CD14-positive monocyte (primary cell): ENCODE results near the gene AGBL1. TPM values are rescaled to one million over a fixed set of nuclear protein-coding genes. Genes with fewer than 3 reads are reported as not detected.

ENCODE experiments used
- DNase-seq, 3 donors: peaks; one replicate each; pipeline ENCODE4 v3.0.0-alpha.2; 2011 to 2022
- H2AFZ ChIP-seq: 2 replicates; pipeline ENCODE4 v1.6.0; 2012; ENCODE audit warnings: mild to moderate bottlenecking, low read depth, low read length, inconsistent platforms; ENCODE audit not compliant: insufficient read depth, poor library complexity, severe bottlenecking
- H3K27ac ChIP-seq, 2 donors: 1 replicate in 1 of 2; 2 replicates in 1 of 2; pipeline ENCODE4 v1.5.1; 2012 to 2013; ENCODE audit warnings: low read length in 2 of 2, control low read depth in 1 of 2, inconsistent platforms in 1 of 2, low read depth in 1 of 2, mild to moderate bottlenecking in 1 of 2
- H3K27me3 ChIP-seq, 2 donors: one replicate each; pipeline versions ENCODE4 v1.6.0 to v1.6.1; 2011 to 2013; ENCODE audit warnings: low read length in 2 of 2; ENCODE audit not compliant: control insufficient read depth in 2 of 2, insufficient read depth in 2 of 2
- H3K36me3 ChIP-seq, 2 donors: replicated peaks in 1 of 2; 1 replicate in 1 of 2; 2 replicates in 1 of 2; pipeline versions ENCODE4 v1.5.1 to v1.6.1; 2012 to 2013; ENCODE audit warnings: low read length in 2 of 2, control low read depth in 1 of 2, inconsistent platforms in 1 of 2, mild to moderate bottlenecking in 1 of 2; ENCODE audit not compliant: insufficient read depth in 2 of 2, control insufficient read depth in 1 of 2
- H3K4me1 ChIP-seq, 2 donors: 1 replicate in 1 of 2; 2 replicates in 1 of 2; pipeline versions ENCODE4 v1.5.1 to v1.6.1; 2012 to 2013; ENCODE audit warnings: low read length in 2 of 2, control low read depth in 1 of 2, inconsistent platforms in 1 of 2, mild to moderate bottlenecking in 1 of 2, moderate library complexity in 1 of 2; ENCODE audit not compliant: insufficient read depth in 2 of 2, control insufficient read depth in 1 of 2
- H3K4me2 ChIP-seq: replicated peaks from 2 replicates; pipeline ENCODE3; 2012; ENCODE audit warnings: low read length, moderate library complexity, mild to moderate bottlenecking; ENCODE audit not compliant: poor library complexity, severe bottlenecking; ENCODE audit errors: extremely low read depth
- H3K4me3 ChIP-seq, 3 experiments: fragments of 200-600 bp in 1 of 3; sonication (generic) in 1 of 3; replicated peaks in 1 of 3; 1 replicate in 2 of 3; 2 replicates in 1 of 3; pipeline ENCODE4 v1.5.1; 2011 to 2013; ENCODE audit warnings: low read length in 3 of 3, mild to moderate bottlenecking in 3 of 3, control low read depth in 2 of 3, low read depth in 2 of 3, inconsistent platforms in 1 of 3, moderate library complexity in 1 of 3
- H3K79me2 ChIP-seq: 2 replicates; pipeline ENCODE4 v1.6.0; 2012; ENCODE audit warnings: mild to moderate bottlenecking, control low read depth, inconsistent platforms, low read length, moderate library complexity; ENCODE audit not compliant: insufficient read depth
- H3K9ac ChIP-seq: 2 replicates; pipeline ENCODE4 v1.6.0; 2017; ENCODE audit warnings: low read length, mild to moderate bottlenecking; ENCODE audit not compliant: insufficient read depth, poor library complexity, severe bottlenecking
- H3K9me3 ChIP-seq, 2 donors: replicated peaks in 1 of 2; 1 replicate in 1 of 2; 2 replicates in 1 of 2; pipeline versions ENCODE4 v1.5.1 to v1.6.1; 2012 to 2013; ENCODE audit warnings: low read length in 2 of 2, control low read depth in 1 of 2; ENCODE audit not compliant: control insufficient read depth in 1 of 2, insufficient read depth in 1 of 2
- H4K20me1 ChIP-seq: 2 replicates; pipeline ENCODE4 v1.6.0; 2012; ENCODE audit warnings: mild to moderate bottlenecking, low read length, control low read depth, moderate library complexity; ENCODE audit not compliant: insufficient read depth
- H3K27ac Mint-ChIP-seq, 7 donors: one replicate each; pipeline ENCODE4 v1.8.0; 2020; ENCODE audit warnings: mild to moderate bottlenecking in 7 of 7, mixed read lengths in 7 of 7, moderate library complexity in 6 of 7, inconsistent platforms in 2 of 7
- H3K27me3 Mint-ChIP-seq, 3 donors: one replicate each; pipeline ENCODE4 v1.8.0; 2021 to 2022; ENCODE audit warnings: low read depth in 3 of 3, mild to moderate bottlenecking in 3 of 3, mixed read lengths in 3 of 3, moderate library complexity in 3 of 3, inconsistent platforms in 1 of 3
- H3K36me3 Mint-ChIP-seq, 2 donors: one replicate each; pipeline ENCODE4 v1.8.0; 2020; ENCODE audit warnings: mixed read lengths in 2 of 2, inconsistent platforms in 1 of 2, mild to moderate bottlenecking in 1 of 2
- H3K4me1 Mint-ChIP-seq: one replicate; pipeline ENCODE4 v1.8.0; 2020; ENCODE audit warnings: mild to moderate bottlenecking, mixed read lengths
- H3K4me3 Mint-ChIP-seq, 2 donors: one replicate each; pipeline ENCODE4 v1.8.0; 2020; ENCODE audit warnings: mild to moderate bottlenecking in 2 of 2, mixed read lengths in 2 of 2, moderate library complexity in 1 of 2
- H3K9me3 Mint-ChIP-seq, 7 donors: one replicate each; pipeline ENCODE4 v1.8.0; 2020 to 2022; ENCODE audit warnings: mixed read lengths in 7 of 7, mild to moderate bottlenecking in 6 of 7, moderate library complexity in 6 of 7, inconsistent platforms in 2 of 7
- WGBS: methylation state at CpG from one replicate; pipeline ENCODE4 v1.1.5; 2013; ENCODE audit warnings: missing lambda C conversion rate; ENCODE audit not compliant: insufficient coverage; 5-methylcytosine and 5-hydroxymethylcytosine counted together
- intact Hi-C, 2 donors: fragments of 100-400 bp; cut with micrococcal nuclease; formaldehyde crosslinking; loops; one replicate each; pipeline versions ENCODE4 v1.15.0 to v1.15.1; 2023
- polyA plus RNA-seq, 3 donors: library from polyadenylated mRNA; depleted of rRNA in 1 of 3; unstranded in 2 of 3; stranded (reverse) in 1 of 3; fragments of 300-500 nt in 2 of 3; fragments of >200 nt in 1 of 3; fragmentation: Illumina TruSeq in 2 of 3; gene quantifications; 1 replicate in 2 of 3; 2 replicates in 1 of 3; pipeline ENCODE4 v1.2.3, GENCODE V29; 2012 to 2021
- TF ChIP-seq, protein P1 (sequence below): fragments of 200-600 bp; IDR thresholded peaks from one replicate; pipeline ENCODE4 v1.8.0; 2022; ENCODE audit warnings: antibody characterized with exemption, mild to moderate bottlenecking

Gene AGBL1
- polyA plus RNA-seq, 3 donors: not detected

DNA sequence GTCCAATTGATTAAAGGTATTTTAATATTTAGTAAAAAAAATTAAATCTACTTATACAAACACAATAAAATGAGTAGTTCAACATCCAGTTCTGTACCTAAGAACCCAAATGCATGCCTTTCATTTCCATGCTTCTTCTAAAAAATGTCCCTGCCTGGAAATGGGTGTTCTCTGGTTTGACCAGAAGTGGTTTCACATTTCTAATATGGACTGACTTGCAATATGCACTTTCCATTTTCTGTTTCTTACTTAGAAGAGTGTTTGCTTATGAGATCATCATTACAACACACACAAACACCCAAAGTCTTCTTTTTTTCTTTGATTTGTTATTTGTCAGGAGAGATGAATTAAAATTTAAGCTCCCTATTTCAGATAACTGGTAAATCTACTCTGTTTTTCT lies 879.6 kb downstream of the AGBL1 start:
- TF ChIP-seq, protein P1, sequence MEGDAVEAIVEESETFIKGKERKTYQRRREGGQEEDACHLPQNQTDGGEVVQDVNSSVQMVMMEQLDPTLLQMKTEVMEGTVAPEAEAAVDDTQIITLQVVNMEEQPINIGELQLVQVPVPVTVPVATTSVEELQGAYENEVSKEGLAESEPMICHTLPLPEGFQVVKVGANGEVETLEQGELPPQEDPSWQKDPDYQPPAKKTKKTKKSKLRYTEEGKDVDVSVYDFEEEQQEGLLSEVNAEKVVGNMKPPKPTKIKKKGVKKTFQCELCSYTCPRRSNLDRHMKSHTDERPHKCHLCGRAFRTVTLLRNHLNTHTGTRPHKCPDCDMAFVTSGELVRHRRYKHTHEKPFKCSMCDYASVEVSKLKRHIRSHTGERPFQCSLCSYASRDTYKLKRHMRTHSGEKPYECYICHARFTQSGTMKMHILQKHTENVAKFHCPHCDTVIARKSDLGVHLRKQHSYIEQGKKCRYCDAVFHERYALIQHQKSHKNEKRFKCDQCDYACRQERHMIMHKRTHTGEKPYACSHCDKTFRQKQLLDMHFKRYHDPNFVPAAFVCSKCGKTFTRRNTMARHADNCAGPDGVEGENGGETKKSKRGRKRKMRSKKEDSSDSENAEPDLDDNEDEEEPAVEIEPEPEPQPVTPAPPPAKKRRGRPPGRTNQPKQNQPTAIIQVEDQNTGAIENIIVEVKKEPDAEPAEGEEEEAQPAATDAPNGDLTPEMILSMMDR: no peak
- no peak overlapping the region for H3K4me3 Mint-ChIP-seq
- H3K4me2 ChIP-seq: no peak overlapping the region

DNA sequence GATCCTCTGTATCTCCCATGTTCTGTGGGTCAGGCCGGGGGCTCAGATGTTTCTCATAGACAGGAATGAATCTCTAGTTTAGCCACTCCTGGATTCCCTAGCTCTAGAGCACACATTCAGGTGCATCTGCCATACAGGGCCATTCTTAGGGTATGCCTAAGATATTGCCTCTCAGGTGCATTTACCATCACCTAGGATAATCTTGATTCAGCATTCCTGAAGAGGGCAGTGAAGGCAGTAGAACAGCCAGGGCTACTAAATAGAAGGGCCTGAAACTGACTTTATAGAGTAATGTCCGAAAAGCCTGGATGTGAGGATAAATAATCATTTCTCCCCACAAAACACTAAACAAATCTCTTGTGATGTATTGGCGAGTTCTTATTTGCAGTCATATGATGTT lies 882.0 kb downstream of the AGBL1 start:
- TF ChIP-seq, protein P1: no peak
- H3K27me3 Mint-ChIP-seq: peaks cover 0 to 2% (median 0%) of the 10 kb centered on the region in 3 donors
- Histone ChIP-seq H3K4me1 (no peaks in the 10 kb centered on the region), H3K27me3 (no peaks in the 10 kb centered on the region), H3K9me3 (no peaks in the 10 kb centered on the region), H3K36me3 (no peaks in the 10 kb centered on the region), H3K9ac (no peak overlapping the region), H3K4me3 (no peak overlapping the region), H2AFZ (no peak overlapping the region), H3K4me2 (no peak overlapping the region), H3K79me2 (no peaks in the 10 kb centered on the region), H3K27ac (no peak overlapping the region), H4K20me1 (no peaks in the 10 kb centered on the region)
- 100% methylated on average over 1 of the region's 3 CpGs for WGBS
- DNase-seq: no peak
- H3K36me3 Mint-ChIP-seq: no peaks in the 10 kb centered on the region
- H3K4me3 Mint-ChIP-seq: no peak overlapping the region
- H3K27ac Mint-ChIP-seq: no peak overlapping the region
- peaks cover 0 to 9% (median 3%) of the 10 kb centered on the region in 7 donors for H3K9me3 Mint-ChIP-seq
- no peaks in the 10 kb centered on the region for H3K4me1 Mint-ChIP-seq
- intact Hi-C loops: no loop called here

More for the DNA sequence above, 879.6 kb downstream of the AGBL1 start:
- intact Hi-C loops: no loop called here
- peaks cover 0 to 2% (median 1%) of the 10 kb centered on the region in 3 donors for H3K27me3 Mint-ChIP-seq
- Histone ChIP-seq H3K4me1 (no peaks in the 10 kb centered on the region), H3K4me3 (no peak overlapping the region), H3K79me2 (no peaks in the 10 kb centered on the region), H3K36me3 (no peaks in the 10 kb centered on the region), H3K27ac (no peak overlapping the region), H3K9ac (no peak overlapping the region), H4K20me1 (no peaks in the 10 kb centered on the region), H3K27me3 (no peaks in the 10 kb centered on the region), H2AFZ (no peak overlapping the region), H3K9me3 (no peaks in the 10 kb centered on the region)
- no peaks in the 10 kb centered on the region for H3K4me1 Mint-ChIP-seq
- no peaks in the 10 kb centered on the region for H3K36me3 Mint-ChIP-seq
- no peak for DNase-seq
- peaks cover 0 to 2% (median 0%) of the 10 kb centered on the region in 7 donors for H3K9me3 Mint-ChIP-seq
- H3K27ac Mint-ChIP-seq: no peak overlapping the region
